DMS53 (cell line): ENCODE results near the gene KAT5.
"Not testable (repeated sequence)": the region's sequence is repeated elsewhere in the genome, so short reads cannot be mapped to it uniquely, and the experiment has no call there.

Experiments
- DNase-seq: peaks from one replicate; lab custom pipeline; 2025; lab: John Stamatoyannopoulos, UW

Gene KAT5

DNA sequence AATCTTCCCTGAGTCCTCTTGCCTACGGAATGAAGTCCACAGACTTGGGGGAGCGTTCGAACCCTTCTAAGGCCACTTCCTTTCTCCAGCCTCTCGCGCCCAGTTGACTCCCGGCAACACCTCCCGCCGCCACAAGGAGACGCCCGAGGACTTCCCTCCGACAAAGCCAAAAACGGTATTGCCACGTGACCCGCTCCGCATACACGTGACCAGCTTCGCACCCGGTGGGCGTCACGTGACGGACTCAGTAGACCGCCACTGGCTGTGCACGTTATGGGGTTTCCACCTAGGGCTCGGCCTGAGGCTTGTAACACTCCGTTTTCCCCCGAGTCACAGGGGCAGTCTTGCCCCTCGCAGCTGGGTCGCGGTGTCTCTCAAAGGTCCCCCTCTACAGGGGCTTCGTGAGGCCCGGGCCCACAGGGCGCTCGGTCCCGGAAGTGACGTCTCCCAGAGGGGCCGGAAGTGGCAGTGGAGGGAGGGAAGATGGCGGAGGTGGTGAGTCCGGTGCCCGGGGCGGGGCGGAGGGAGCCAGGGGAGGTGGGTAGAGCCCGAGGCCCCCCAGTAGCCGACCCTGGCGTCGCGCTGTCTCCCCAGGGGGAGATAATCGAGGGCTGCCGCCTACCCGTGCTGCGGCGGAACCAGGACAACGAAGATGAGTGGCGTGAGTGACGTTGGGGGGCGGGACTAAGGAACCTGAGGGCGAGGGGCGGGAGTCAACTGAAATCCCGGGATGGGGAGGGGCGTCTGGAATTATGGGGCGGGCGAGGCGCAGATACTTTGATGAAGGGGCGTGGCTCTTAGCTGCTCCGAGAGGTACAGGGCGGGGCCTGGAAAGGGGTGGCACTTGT is at the start of gene KAT5:
Gene KAT5 (plus strand): TSS at position 468 of the 848 bp plus-strand sequence. CDS start 16 bp downstream, at position 484.
- DNase-seq = peak; percentile 99

DNA sequence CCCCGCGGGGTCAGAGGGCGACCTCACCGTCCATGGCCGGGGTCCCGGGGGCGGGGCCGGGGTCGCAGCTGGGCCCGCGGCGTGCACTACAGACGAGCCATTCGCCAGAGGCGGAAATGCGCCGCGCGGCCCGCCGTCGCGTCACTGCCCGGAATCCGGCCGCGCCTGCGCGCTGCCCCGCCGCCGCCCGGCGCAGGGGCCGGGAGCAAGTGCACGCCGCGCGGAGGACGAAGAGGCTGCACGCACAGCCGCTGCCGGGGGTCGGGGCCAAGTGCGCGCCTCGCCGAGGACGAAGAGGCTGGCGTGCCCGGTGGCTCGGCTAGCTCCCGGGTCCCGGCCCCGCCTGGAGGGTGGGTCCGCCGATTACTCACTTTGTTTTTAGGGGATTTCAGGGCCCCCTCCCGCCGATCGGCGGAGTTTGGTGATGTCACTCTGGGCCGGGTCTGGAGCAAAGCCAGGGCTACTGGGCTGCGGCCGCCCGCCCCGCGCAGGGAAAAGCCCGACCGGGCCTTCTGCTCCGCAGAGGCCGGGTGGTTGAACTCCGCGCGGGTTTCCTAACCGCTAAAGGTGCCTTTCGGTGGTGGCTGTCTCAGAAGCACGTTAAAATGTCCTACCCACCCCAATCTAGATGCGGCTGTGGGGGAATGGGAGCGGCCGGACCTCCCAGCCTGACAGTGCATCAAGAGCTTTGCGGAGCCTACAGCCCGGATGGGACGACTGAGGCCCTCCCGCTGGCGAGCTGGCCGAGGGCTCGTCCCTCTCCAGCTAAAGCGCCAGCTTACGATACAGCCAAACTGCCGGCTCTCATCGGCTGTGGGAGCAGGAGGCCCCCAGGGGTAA is 49.0 kb upstream of the KAT5 start, which contains the start of gene RELA:
Gene RELA (minus strand): TSS at position 118 of the 840 bp plus-strand sequence. CDS start 84 bp downstream, at position 34.
- peak; percentile 96 for DNase-seq

DNA sequence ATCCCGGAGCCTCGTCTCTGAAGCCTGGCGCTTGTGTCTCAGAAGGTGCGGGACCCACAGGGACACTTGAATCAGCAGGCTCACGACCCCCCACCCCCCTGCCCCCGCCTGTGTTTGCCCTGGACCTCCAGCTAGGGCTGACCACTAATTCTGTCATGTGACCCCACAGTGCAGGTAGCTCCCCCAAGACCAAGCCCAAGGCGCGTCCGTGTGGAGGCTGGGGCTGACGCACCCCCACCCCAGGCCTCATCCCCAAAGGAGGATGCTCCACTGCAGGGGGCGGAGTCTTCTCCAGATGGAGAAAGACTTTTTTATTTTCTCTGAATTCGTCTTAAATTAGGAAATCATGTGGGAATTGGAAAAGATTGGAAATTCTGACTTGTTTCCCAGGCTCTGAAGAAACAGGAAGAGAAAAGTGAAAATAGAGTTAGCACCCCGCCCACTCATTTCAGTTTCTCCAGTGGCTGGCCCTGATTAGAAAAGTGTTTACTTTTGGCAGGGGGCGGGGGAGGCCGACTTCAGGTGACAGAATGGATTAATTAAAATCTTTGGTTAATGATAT is 48.3 kb upstream of the KAT5 start:
- peak; percentile 56 for DNase-seq

DNA sequence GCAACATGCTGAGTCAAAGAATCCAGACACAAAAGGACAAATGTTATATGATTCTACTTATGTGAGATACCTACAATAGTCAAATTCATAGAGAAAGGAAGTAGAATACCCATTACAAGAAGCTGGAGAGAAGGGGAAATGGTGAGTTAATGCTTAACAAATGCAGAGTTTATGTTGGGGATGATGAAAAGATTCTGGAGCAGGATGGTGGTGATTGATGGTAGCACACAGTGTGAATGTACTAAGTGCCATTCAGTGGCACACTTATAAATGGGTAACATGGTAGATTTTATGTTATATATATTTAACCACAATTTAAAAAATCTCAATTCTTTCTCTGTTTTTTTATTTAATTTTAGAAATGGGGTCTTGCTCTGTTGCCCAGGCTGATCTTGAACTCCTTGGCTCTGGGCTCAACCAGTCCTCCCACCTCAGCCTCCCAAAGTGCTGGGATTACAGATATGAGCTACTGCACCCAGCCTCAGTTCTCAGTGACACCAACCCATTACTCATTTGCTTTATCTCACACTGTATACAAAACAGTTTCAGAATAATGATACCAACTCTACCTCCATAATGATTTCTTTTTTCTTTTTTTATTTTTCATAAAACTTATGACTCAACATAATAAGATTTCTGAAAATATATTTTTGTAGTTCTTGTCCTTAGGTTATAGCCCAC is 39.7 kb upstream of the KAT5 start:
- no peak for DNase-seq

GRCh38 chr11:65672982-65673381 is 39.1 kb upstream of the KAT5 start:
- DNase-seq = no peak

DNA sequence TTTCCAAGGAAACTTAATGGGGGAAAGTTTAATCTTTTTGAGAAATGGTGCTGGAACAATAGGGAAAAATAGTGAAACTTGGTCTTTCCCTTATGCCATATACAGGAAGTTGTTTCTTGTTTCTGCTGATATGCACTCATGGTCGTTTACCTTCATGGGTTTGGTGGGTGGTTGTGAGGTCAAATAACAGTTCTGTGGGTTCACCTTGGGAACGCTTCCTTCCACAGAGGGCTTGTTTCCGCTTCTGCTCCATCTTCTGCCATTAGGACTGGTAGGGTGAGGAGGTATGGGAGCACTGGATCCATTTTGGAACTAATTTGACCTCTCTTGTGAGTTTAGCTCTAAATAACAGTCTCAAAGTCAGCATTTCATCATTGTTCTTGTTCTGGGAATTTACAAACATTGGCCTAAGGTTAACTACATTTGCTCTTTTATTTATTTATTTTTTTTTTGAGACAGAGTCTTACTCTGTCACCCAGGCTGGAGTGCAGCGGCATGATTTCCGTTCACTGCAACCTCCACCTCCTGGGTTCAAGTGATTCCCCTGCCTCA is 31.8 kb upstream of the KAT5 start:
- DNase-seq = no peak

DNA sequence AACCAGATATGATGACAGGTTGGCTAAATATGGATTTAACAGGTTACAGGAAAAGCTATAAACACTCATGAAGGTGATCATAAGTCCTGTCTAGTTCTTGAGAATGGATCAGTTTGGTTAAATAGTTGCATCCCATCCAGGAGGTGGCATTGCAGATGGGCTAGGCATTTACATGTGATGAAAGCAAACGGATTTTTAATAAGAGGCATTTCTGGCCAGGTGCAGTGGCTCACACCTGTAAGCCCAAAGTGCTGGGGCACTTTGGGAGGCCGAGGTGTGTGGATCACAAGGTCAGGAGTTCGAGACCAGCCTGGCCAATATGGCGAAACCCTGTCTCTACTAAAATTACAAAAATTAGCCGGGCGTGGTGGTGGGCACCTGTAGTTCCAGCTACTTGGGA is 28.6 kb upstream of the KAT5 start:
- not testable (repeated sequence) for DNase-seq

- no peak for DNase-seq
Observed at GRCh38 chr11:65685981-65686380, 26.1 kb upstream of the KAT5 start.

GRCh38 chr11:65691847-65692246 is 20.2 kb upstream of the KAT5 start:
- DNase-seq = not testable (repeated sequence)

GRCh38 chr11:65692367-65692766 is 19.7 kb upstream of the KAT5 start:
- no peak for DNase-seq

- DNase-seq = peak; percentile 91
Observed at GRCh38 chr11:65695459-65696241, 16.4 kb upstream of the KAT5 start.

DNA sequence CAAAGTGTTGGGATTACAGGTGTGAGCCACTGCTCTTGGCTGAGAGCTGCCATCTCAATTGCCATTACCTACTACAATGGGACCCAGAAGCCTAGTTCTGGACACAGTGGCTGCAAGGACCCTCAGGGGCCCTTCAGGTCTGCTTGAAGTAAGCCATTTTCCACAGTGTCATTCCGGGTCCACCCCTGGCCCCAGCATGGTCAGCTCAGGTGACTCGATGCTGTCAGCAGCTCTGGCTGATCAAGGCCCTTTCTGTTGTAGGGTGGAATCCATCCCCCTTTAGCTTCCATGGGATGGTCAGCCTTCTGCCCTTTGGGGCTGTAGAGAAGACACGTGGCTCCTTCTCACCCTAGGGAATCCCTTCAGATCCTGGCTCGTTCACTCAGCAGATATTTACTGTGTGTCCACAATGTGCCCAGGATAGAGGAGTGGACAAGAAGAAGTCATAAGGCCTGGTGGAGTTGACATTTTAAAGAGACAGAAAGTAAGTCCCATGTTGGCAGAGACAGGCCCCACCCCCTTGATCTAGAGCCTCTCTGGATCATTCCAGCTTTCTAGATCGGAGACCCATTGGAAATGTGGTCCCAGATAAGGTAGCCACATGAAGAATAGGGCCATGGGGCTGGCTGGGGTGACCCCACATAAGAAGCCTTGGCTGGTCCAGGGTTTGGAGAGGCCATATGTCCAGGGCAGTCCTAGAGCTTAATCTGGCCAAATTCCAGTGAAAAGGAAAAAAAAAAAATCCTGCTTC is 15.1 kb upstream of the KAT5 start:
- no peak for DNase-seq

- no peak for DNase-seq
Observed at GRCh38 chr11:65698205-65698604, 13.8 kb upstream of the KAT5 start.

- no peak for DNase-seq
Observed at GRCh38 chr11:65699306-65699705, 12.7 kb upstream of the KAT5 start.

DNA sequence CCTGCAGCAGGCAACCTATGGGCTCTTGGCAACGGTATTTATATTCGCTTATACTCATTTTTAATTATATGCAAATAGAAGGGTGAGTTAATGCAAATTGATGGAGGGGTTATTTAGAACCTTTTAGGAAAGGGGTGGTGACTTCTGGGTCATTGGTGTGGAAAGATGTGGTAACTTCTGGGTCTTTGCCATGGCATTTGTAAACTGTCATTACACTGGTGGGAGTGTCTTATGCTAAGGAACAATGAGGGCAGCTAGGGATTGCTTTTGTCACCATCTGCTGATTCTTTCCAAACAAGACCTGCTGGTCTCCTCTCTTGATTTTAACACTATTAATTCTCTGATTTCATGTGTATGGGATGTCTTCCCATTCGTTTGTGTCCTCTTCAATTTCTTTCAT is 11.7 kb upstream of the KAT5 start:
- no peak for DNase-seq

GRCh38 chr11:65701686-65702085 is 10.4 kb upstream of the KAT5 start:
- no peak for DNase-seq

- no peak for DNase-seq
Observed at GRCh38 chr11:65703846-65704245, 8.2 kb upstream of the KAT5 start.

DNA sequence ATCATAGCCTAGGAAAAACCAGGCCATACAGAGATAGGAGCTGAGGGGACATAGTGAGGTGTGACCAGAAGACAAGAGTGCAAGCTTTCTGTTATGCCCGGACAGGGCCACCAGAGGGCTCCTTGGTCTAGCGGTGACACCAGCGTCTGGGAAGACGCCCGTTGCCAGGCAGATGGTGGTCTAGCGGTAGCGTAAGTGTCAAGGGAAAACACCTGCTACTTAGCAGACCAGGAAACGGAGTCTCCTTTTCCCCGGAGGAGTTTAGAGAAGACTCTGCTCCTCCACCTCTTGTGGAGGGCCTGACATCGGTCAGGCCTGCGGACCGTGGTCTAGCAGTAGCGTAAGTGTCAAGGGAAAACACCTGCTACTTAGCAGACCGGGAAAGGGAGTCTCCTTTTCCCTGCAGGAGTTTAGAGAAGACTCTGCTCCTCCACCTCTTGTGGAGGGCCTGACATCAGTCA is 5.7 kb upstream of the KAT5 start:
- DNase-seq = peak; percentile 69

GRCh38 chr11:65707002-65707401 is 5.0 kb upstream of the KAT5 start:
- DNase-seq = not testable (repeated sequence)

DNA sequence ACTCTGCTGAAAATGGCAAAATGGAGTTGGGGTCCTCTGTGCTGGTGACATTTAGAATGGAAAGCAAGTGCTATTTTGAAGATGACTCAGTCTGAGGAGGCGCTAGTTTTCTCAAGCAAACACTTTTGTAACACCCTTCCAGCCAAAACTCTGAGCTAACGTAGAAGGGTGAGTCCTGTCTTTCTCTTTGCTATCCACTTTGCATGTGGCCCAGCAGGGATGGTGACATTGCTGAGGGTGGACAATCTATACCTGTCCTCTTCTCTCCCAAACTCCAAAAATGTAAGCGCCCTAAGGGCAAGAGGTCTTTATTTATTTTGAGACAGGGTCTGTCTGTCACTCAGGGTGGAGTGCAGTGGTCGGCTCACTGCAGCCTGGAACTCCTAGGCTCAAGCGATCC is 3.6 kb upstream of the KAT5 start:
- DNase-seq = no peak
